Inflammatory macrophage (primary cell): ENCODE measurements around the gene BICRA.
A peak's percentile ranks its signal among the peaks of the same experiment; 100 is the strongest.
"Not testable (repeated sequence)": the region's sequence is repeated elsewhere in the genome, so short reads cannot be mapped to it uniquely, and the experiment has no call there.

Experiments
- DNase-seq, 2 donors: peaks; one replicate each; pipeline ENCODE4 v3.0.0-alpha.2; 2020 to 2022

BICRA gene

DNA sequence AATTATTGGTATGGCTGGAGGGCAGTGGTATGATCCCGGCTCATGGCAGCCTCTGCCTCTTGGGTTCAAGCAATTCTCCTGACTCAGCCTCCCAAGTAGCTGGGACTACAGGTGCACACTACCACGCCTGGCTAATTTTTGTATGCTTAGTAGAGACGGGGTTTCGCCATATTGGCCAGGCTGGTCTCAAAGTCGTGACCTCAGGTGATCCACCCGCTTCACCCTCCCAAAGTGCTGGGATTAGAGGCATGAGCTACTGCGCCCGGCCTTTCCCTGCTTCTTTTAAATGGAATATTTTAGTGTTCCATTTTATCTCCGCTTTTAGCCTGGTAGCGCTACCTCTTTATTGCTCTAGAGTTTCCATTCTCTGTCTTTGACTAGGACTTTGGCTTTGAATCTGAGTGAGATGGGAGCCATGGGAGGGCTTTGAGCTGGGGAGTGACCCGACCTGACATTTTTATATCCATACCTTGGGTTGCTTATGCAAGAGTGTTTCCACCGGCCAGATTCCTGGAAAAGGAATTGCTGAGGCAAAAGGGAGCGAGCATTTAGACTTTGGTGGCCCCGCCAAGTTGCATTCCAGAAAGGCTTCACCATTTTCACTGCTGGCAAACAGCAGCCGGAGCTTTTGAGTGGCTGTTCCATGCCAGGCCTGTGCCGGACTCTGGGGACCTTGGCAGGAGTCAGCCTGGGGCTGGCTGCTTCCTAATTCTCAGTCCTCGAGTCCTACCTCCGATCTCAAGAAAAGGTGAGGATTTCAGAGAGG lies 22.9 kb downstream of the BICRA start:
- DNase-seq = no peak

- DNase-seq = no peak
These were observed 24.6 kb downstream of the BICRA start for GRCh38 chr19:47633517-47633916.

- DNase-seq = no peak
These were observed 25.1 kb downstream of the BICRA start for GRCh38 chr19:47633996-47634395.

DNA sequence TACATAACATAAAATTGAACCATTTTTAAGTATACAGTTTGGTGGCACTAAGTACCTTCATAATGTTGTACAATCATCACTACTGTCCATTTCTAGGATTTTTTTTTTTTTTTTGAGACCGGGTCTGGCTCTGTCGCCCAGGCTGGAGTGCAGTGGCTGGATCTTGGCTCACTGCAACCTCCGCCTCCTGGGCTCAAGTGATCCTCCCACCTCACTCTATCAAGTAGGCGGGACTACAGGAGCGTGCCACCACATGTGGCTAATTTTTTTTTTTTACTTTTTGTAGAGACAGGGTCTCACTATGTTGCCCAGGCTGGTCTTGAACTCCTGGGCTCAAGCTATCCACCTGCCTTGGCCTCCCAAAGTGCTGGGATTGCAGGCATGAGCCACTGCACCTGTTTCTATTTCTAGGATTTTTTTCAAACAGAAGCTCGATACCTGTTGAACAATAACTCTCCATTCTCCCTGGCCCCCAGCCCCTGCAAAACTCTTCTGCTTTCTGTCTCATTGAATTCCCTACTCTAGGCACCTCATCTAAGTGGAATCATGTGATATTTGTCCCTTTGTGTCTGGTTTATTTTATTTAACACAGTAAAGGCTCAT lies 26.3 kb downstream of the BICRA start:
- DNase-seq = not testable (repeated sequence)

GRCh38 chr19:47637550-47637949 lies 28.6 kb downstream of the BICRA start:
- peak in 1 of 2 donors; percentile 42 for DNase-seq

DNA sequence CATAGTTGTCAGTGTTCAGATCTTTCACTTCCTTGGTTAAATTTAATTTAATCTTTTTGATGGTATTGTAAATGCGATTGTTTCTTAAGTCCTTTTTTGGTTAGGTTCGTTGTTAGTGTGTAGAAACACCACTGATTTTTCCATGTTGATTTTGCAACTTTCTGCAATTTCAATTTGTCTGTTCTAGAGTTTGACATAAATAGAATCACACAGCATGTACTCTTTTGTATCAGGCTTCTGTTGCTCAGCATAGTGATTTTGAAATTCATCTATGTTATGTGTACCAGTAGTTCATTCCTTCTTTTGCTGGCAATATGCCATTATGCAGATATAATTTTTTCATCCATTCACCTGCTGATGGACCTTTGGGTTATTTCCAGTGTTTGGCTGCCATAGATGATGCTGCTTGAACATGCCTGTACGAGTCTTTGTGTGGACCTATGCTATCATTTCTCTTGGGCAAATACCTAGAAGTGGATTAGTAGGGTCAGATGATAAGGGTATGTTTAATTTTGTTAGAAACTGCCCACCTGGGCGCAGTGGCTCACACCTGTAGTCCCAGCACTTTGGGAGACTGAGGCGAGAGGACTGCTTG lies 33.1 kb downstream of the BICRA start:
- no peak for DNase-seq

DNA sequence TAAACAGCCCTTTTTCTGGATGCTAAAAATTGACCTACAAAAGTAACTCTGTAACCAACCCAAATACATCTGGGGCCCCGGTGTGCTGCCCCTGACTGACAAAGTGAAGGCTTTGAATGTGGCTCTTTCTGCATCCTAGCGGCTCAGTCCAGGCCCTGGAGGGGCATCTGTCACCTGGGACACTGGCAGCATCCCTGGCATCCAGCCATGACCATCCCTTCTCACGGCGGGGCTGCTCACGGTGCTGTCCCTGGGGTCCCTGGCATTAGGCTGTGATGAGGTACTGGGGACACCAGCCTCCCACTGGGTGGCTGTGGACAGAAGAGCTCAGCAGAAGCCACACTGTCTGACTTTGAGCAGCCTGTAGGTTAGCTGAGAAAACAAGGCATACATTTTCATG lies 34.3 kb downstream of the BICRA start:
- DNase-seq = no peak

DNA sequence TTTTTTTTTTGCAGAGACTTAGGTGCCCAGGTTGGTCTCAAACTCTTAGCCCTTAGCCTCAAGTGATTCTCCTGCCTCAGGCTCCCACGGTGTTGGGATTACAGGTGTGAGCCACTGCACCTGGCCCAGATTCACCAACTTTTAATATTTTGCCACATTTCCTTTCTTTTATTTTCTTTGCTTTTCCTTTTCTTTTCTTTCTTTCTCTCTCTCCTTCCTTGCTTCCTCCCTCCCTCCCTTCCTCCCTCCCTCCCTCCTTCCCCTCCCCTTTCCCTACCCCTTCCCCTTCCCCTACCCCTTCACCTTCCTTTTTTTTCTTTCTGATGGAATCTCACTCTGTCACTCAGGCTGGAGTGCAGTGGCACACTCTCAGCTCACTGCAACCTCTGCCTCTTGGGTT lies 35.3 kb downstream of the BICRA start:
- no peak for DNase-seq

DNA sequence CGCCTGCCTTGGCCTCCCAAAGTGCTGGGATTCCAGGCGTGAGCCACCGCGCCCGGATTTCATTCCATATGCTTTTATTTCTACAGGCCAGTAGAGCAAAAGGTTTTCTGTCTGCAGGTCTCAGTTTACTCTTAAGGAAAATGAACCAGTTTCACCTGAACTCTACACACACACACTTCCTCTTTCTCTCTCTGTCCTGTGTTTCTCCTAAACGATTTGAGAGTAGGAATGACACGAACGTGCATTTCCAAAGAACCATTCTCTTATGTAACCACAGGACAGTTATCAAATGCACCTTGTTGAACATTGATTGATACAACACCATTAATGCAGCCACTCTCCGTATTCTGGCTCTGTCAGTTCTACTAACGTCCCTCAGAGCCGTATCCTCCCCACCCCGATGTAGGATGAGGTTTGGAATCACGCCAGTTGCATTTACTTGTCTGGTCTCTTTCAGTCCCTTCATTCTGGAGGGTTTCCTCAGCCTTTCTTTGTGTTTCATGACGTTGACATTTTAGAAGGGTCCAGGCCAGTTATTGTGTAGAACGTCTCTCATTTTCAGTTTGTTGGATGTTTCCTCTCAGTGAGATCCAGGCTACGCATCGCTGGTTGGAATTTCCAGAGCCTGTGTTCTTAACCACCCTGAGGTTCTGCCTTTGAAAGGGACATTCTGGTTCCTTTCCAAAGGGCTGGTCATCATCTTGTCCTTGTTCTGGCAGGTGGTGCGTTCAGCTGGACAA lies 36.0 kb downstream of the BICRA start:
- no peak for DNase-seq

- no peak for DNase-seq
These were observed 38.0 kb downstream of the BICRA start for GRCh38 chr19:47646924-47647323.

DNA sequence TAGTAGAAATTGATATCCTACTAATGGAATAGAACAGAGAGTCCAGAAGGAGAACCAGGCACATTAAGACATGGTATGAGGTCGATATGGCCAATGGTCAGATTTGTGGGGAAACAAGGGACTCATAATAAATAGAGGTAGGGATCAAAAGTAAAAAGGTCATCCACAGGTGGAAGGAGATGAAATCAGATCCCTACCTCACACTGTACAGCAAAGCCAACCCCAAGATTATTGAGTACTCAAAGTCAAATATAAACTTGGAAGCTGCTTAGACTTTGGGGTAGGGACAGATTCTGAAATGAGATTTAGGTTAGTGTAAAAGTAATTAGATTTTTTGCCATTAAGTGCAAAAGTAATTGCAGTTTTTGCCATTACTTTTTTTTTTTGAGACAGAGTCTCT lies 40.7 kb downstream of the BICRA start:
- DNase-seq = no peak

GRCh38 chr19:47650700-47651099 lies 41.8 kb downstream of the BICRA start:
- DNase-seq = no peak

GRCh38 chr19:47651132-47651531 lies 42.2 kb downstream of the BICRA start:
- DNase-seq = no peak

- no peak for DNase-seq
These were observed 42.8 kb downstream of the BICRA start for GRCh38 chr19:47651691-47652090.

GRCh38 chr19:47652285-47652684 lies 43.4 kb downstream of the BICRA start:
- DNase-seq = no peak

DNA sequence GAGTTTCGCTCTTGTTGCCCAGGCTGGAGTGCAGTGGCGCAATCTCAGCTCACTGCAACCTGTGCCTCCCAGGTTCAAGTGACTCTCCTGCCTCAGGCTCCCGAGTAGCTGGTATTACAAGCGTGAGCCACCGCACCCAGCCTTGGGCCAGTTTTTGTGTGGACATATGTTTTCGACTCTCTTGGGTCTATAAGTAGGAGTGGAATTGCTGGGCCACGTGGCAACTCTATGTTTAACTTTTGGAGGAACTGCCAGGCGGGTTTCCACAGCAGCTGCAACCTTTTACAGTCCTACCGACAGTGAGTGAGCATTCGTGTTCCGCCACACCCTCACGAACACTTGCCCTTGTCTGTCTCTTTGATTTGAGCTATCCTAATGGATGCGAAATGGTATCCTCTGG lies 44.9 kb downstream of the BICRA start:
- DNase-seq = no peak

GRCh38 chr19:47657719-47658118 lies 48.8 kb downstream of the BICRA start:
- DNase-seq = no peak

DNA sequence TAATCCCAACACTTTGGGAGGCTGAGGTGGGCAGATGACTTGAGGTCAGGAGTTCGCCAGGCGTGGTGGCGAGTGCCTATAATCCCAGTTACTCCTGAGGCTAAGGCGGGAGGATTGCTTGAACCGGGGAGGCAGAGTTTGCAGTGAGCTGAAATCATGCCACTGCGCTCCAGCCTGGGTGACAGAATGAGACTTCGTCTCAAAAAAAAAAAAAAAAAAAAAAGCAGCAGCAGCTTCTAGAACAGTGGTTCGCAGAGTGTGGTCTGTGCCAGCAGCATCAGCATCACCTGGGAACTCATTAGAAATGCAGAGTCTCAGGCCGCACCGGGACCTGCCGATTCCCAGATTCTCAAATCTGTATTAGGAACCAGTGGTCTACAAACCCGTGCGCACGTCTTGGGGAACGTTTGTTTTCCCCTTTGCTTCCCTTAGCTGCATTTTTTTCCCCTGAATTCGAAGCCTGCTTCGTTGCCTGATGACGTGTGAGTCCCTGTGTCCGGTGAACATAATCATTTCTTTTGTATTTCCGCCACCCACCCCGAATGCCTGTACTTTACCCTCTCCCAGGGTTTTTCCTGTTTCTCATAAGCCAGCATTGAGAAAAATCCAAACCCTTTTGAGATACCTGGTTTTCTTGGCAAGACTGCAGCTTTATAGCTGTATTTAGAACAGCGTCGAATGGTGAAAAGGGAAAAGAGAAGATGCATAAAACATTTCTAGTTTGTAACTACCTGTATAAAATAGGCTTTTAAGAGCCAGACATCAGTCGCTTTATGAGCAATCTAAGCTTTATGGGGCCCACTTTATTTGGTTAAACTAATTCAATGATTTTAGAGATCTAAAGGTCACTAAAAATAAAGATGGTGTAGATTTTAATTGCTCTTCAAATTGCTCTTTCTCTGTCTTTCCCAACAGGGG lies 49.8 kb downstream of the BICRA start:
- DNase-seq = no peak

- no peak for DNase-seq
These were observed 51.5 kb downstream of the BICRA start for GRCh38 chr19:47660435-47660832.

GRCh38 chr19:47661161-47661560 lies 52.2 kb downstream of the BICRA start:
- DNase-seq = no peak

DNA sequence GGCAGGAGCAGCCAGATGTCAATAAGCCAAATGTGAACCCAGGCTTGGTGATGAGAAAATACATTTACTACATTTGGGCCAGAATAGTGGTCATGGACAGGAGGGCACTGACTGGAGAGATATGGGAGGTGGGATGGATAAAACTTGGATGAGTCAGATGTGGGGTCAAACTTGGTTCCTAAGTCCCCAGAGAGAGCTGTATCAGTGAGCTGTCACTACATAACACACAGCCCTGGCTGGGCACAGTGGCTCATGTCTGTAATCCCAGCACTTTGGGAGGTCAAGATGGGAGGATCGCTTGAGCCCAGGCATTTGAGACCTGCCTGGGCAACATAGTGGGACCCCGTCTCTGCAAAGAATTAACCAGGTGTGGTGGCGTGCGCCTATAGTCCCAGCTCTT lies 52.7 kb downstream of the BICRA start:
- DNase-seq = no peak

DNA sequence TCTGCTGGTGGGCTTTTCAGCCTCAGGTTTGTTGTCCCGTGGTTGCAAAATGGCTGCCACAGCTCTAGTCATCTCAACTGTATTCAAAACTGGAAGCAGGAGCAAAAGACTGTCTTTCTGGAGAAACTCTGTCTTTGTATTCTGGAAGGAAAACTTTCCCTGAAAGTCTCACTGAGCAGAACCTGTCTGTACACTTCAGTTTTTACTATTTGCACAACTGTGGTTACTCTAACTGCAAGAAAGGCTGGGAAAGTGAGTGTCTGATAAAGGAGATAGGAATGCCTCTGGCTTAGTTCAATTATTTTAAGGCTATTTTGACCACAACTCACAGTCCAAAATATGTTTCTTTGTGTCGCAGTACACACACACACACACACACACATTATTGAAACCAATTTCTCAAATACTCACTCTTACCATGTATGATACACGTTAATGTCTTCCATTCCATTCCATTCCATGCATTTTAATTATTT lies 54.5 kb downstream of the BICRA start:
- peak in 1 of 2 donors; percentile 13 for DNase-seq
